K562 (cell line): ENCODE measurements around the gene TUBGCP6. TPM values are rescaled to one million over a fixed set of nuclear protein-coding genes. Genes with fewer than 3 reads are reported as not detected.

Experiments
- ATAC-seq: fragments of 200-7000 bp; cut with Tn5 transposase; 3 replicates; pipeline ENCODE4 v1.9.1; 2020; ENCODE audit warnings: moderate library complexity
- BruUV-seq: library from RNA; stranded (reverse); fragments of 400-500 nt; replicated peaks from 2 replicates; lab custom pipeline; 2021; lab: Mats Ljungman, UMichigan
- CTCF ChIA-PET: fragments of 300-600 bp; formaldehyde crosslinking; extraction: SDS; loops from one replicate; lab custom pipeline; 2021; ENCODE audit warnings: low intra/inter-chr PET ratio; lab: Yijun Ruan, JAX
- POLR2A ChIA-PET: fragments of 300-600, 350-650 bp; sonication (Branson Sonifier 250); formaldehyde crosslinking; extraction: SDS; loops from one replicate; lab custom pipeline; 2021; ENCODE audit warnings: antibody characterized with exemption, inconsistent platforms; lab: Yijun Ruan, JAX
- DNase-seq, 4 experiments: peaks; one replicate each; pipeline versions ENCODE4 v3.0.0 to v3.0.0-alpha.2; 2011 to 2018; ENCODE audit warnings: low spot score in 3 of 4, mixed read lengths in 3 of 4; ENCODE audit errors: extremely low read depth in 1 of 4
- FAIRE-seq: peaks from 2 replicates; lab custom pipeline; 2011; peaks lifted over from hg19 to GRCh38; lab: Jason Lieb, UNC
- H2AFZ ChIP-seq: 2 replicates; pipeline ENCODE4 v1.6.0; 2011; ENCODE audit warnings: low read depth, low read length, control low read depth, inconsistent platforms
- H3K27ac ChIP-seq: fragments of 200-600 bp; 3 replicates; pipeline ENCODE4 v1.8.0; 2011; ENCODE audit warnings: low read depth, mild to moderate bottlenecking, control low read depth, inconsistent platforms, low read length, moderate library complexity, mixed read lengths; ENCODE audit errors: extremely low read depth
- H3K27me3 ChIP-seq, 2 experiments: fragments of 300-600 bp in 1 of 2; 2 replicates in 1 of 2; 3 replicates in 1 of 2; pipeline versions ENCODE4 v1.6.0 to v1.8.0; 2011; ENCODE audit warnings: inconsistent platforms in 2 of 2, low read length in 2 of 2, mild to moderate bottlenecking in 1 of 2, mixed read lengths in 1 of 2, moderate library complexity in 1 of 2; ENCODE audit not compliant: control insufficient read depth in 2 of 2, insufficient read depth in 2 of 2
- H3K36me3 ChIP-seq: fragments of 300-600 bp; 3 replicates; pipeline ENCODE4 v1.8.0; 2011; ENCODE audit warnings: mild to moderate bottlenecking, low read length, inconsistent platforms; ENCODE audit not compliant: control insufficient read depth, insufficient read depth
- H3K4me1 ChIP-seq, 2 experiments: fragments of 200-600 bp in 1 of 2; replicated peaks in 1 of 2; 2 replicates in 1 of 2; 3 replicates in 1 of 2; pipeline versions ENCODE4 v1.5.1 to v1.8.0; 2011; ENCODE audit warnings: inconsistent platforms in 2 of 2, low read length in 2 of 2, mild to moderate bottlenecking in 1 of 2, mixed read lengths in 1 of 2, moderate library complexity in 1 of 2; ENCODE audit not compliant: control insufficient read depth in 2 of 2, insufficient read depth in 2 of 2
- H3K4me2 ChIP-seq: 2 replicates; pipeline ENCODE4 v1.6.1; 2011; ENCODE audit warnings: low read length, control low read depth, inconsistent platforms, mixed read lengths; ENCODE audit not compliant: insufficient read depth
- H3K4me3 ChIP-seq: fragments of 200-600 bp; sonication (generic), shearing (Covaris generic); 2 replicates; pipeline ENCODE4 v1.5.1; 2016; ENCODE audit warnings: control low read depth, inconsistent platforms
- H3K79me2 ChIP-seq: fragments of 200-600 bp; 3 replicates; pipeline ENCODE4 v1.8.0; 2011; ENCODE audit warnings: low read length, inconsistent platforms; ENCODE audit not compliant: control insufficient read depth, insufficient read depth
- H3K9ac ChIP-seq, 2 experiments: 2 replicates each; pipeline versions ENCODE4 v1.6.0 to v1.6.1; 2011; ENCODE audit warnings: low read depth in 2 of 2, low read length in 2 of 2, control low read depth in 1 of 2, inconsistent platforms in 1 of 2, mild to moderate bottlenecking in 1 of 2, mixed read lengths in 1 of 2; ENCODE audit not compliant: insufficient read depth in 1 of 2
- H3K9me1 ChIP-seq: one replicate; pipeline ENCODE4 v1.6.0; 2011; ENCODE audit warnings: inconsistent platforms, mild to moderate bottlenecking, low read length, moderate library complexity; ENCODE audit not compliant: control insufficient read depth, insufficient read depth
- H3K9me3 ChIP-seq: replicated peaks from 2 replicates; pipeline ENCODE4 v1.5.1; 2011; ENCODE audit warnings: low read depth, low read length, inconsistent platforms; ENCODE audit not compliant: control insufficient read depth, insufficient read depth
- H4K20me1 ChIP-seq: replicated peaks from 2 replicates; pipeline ENCODE4 v1.6.1; 2011; ENCODE audit warnings: low read length, inconsistent platforms, mixed read lengths; ENCODE audit not compliant: control insufficient read depth, insufficient read depth
- CTBP1 ChIP-seq: fragments of 450-650 bp; IDR thresholded peaks from 2 replicates; pipeline ENCODE4 v1.6.1; 2016; ENCODE audit warnings: borderline replicate concordance
- ELK3 ChIP-seq: fragments of 450-650 bp; formaldehyde crosslinking; IDR thresholded peaks from 2 replicates; pipeline ENCODE4 v1.4.0; 2020; ENCODE audit warnings: mild to moderate bottlenecking
- ERF ChIP-seq: fragments of 450-650 bp; formaldehyde crosslinking; IDR thresholded peaks from 2 replicates; pipeline ENCODE4 v1.4.0; 2020; ENCODE audit warnings: mild to moderate bottlenecking, mixed read lengths
- FOS ChIP-seq: IDR thresholded peaks from 3 replicates; pipeline ENCODE4 v1.6.1; 2011; ENCODE audit not compliant: insufficient read length; ENCODE audit errors: extremely low read depth
- HES1 ChIP-seq: fragments of 450-650 bp; IDR thresholded peaks from 2 replicates; pipeline ENCODE4 v1.6.1; 2016; ENCODE audit warnings: low read depth, mild to moderate bottlenecking, moderate library complexity
- MAFF ChIP-seq: IDR thresholded peaks from 2 replicates; pipeline ENCODE4 v1.6.1; 2012; ENCODE audit warnings: low read length, improper control_type of control experiment
- PKNOX1 ChIP-seq: fragments of 450-650 bp; IDR thresholded peaks from 2 replicates; pipeline ENCODE4 v1.6.1; 2016
- RBM15 ChIP-seq: fragments of 200-400 bp; formaldehyde crosslinking; IDR thresholded peaks from 2 replicates; pipeline ENCODE4 v1.6.1; 2018; ENCODE audit warnings: mild to moderate bottlenecking, low read length, moderate library complexity; ENCODE audit not compliant: insufficient read depth
- SRSF1 ChIP-seq: fragments of 200-400 bp; formaldehyde crosslinking; IDR thresholded peaks from 2 replicates; pipeline ENCODE4 v1.6.1; 2017; ENCODE audit warnings: mild to moderate bottlenecking, low read depth, low read length, moderate library complexity
- THAP12 ChIP-seq: fragments of 250-450 bp; sonication (Bioruptor Pico); IDR thresholded peaks from 2 replicates; pipeline ENCODE4 v1.9.0; 2021; ENCODE audit warnings: mild to moderate bottlenecking, inconsistent platforms
- ZFP1 ChIP-seq: fragments of 450-650 bp; formaldehyde crosslinking; IDR thresholded peaks from 2 replicates; pipeline ENCODE4 v1.4.0; 2020; ENCODE audit warnings: mild to moderate bottlenecking, mixed read lengths
- ZMIZ1 ChIP-seq, 2 experiments: fragments of 150-350 bp in 1 of 2; IDR thresholded peaks; 2 replicates each; pipeline ENCODE4 v1.6.1; 2012 to 2016; ENCODE audit warnings: low read depth in 2 of 2, low read length in 2 of 2, mild to moderate bottlenecking in 1 of 2, moderate library complexity in 1 of 2
- WGBS: fragments of 100-300 bp; shearing (Covaris generic); methylation state at CpG from one replicate; pipeline ENCODE4 v1.1.6; 2016; ENCODE audit warnings: low coverage, mixed read lengths; ENCODE audit not compliant: insufficient coverage; ENCODE audit errors: missing lambda C conversion rate; 5-methylcytosine and 5-hydroxymethylcytosine counted together
- in situ Hi-C: fragments of 300-500 bp; cut with MboI; formaldehyde crosslinking; loops from 4 replicates; pipeline ENCODE4 v1.15.0; 2018; ENCODE audit warnings: inconsistent platforms, mixed read lengths
- intact Hi-C: fragments of 100-400 bp; cut with micrococcal nuclease; formaldehyde crosslinking; loops from 2 replicates; pipeline ENCODE4 v1.14.2; 2022
- polyA plus RNA-seq, 8 experiments: library from polyadenylated mRNA; depleted of rRNA in 4 of 8; stranded (reverse) in 5 of 8; unstranded in 3 of 8; fragments of >200 nt; fragmentation: Nextera tagmentation in 2 of 8; fragmentation: Illumina TruSeq in 1 of 8; extraction: Ambion mirVana in 2 of 8; extraction: Trizol in 1 of 8; gene quantifications; 2 replicates each; pipeline versions ENCODE4 v1.2.1 to v1.2.3, GENCODE V29; 2011 to 2014; ENCODE audit warnings: inconsistent platforms in 1 of 8, missing spikeins in 1 of 8
- total RNA-seq, 7 experiments: library from RNA; depleted of rRNA in 6 of 7; stranded (reverse); fragments of >200 nt in 6 of 7; fragmentation: Illumina TruSeq in 2 of 7; extraction: Trizol in 2 of 7; gene quantifications; 2 replicates each; pipeline versions ENCODE4 v1.2.1 to v1.2.3, GENCODE V29; 2011 to 2021; ENCODE audit warnings: low replicate concordance in 1 of 7

Gene TUBGCP6
- total and polyA plus RNA-seq, 9 of the 15 experiments (the other 6 are each of a cell fraction or from before 2014, with no cell fraction given), result 0.76 to 33.0 (median 10.1) TPM

GRCh38 chr22:50286275-50286674 lies 41.5 kb upstream of the TUBGCP6 start:
- Histone ChIP-seq H3K79me2 (no peaks in the 10 kb centered on the region), H3K9me1 (no peaks in the 10 kb centered on the region), H3K4me1 (peaks cover 0 to 23% of the 10 kb centered on the region in 2 experiments; a peak in 1 of 5 replicates), H2AFZ (no peak overlapping the region), H3K9me3 (no peaks in the 10 kb centered on the region), H3K9ac (no peak overlapping the region; a peak in 1 of 4 replicates), H4K20me1 (no peaks in the 10 kb centered on the region), H3K4me3 (no peak overlapping the region), H3K27me3 (no peaks in the 10 kb centered on the region), H3K27ac (no peak overlapping the region), H3K36me3 (peaks cover 38% of the 10 kb centered on the region; the same call in 1 of the 3 replicates), H3K4me2 (no peak overlapping the region)
- in situ Hi-C loops (no loop called here), intact Hi-C loops (no loop called here)
- BruUV-seq, result no TSS peak
- no peak for ATAC-seq
- FAIRE-seq, result no peak
- ChIA-PET POLR2A (no interaction called here), CTCF (no interaction called here)
- no peak for DNase-seq
- 85% methylated on average over 7 of the region's 21 CpGs for WGBS
- TF ChIP-seq FOS (no peak), HES1 (no peak), CTBP1 (no peak), ZFP1 (CRISPR knock-in tag) (no peak), SRSF1 (no peak), MAFF (no peak), RBM15 (no peak), PKNOX1 (no peak), ERF (CRISPR knock-in tag) (no peak), ZMIZ1 (IDR thresholded peaks at IDR 0.05; ENCODE audit: low read depth in 2 of 2, low read length in 2 of 2) (no peak), THAP12 (CRISPR knock-in tag) (no peak), ELK3 (CRISPR knock-in tag) (no peak)
